ENCODE data around the gene KDM5C.

DNA sequence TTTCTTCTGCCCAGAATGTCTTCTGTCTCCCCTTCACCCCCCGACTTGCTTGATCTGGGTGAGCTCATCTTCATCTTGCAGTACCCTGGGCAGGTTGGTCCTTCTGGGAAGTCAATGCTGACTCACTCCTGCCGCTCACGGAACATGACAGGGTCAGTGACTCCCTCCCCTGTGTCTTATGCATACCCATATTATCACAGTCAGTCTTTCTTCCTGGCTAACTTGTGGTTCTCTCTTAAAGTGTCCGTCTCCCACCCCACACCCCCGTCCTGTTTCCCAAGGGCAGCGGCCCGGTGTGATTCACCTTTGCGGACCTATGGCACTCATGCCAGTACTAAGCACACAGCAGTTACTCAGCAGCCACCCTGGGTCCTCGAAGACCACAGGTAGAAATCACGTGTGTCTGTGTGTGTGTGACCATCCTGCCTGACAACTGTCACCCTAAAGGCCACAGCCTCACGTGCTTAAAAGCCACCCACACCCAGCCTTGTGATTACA lies 38.6 kb upstream of the KDM5C start:
- TF ChIP-seq, protein P1, sequence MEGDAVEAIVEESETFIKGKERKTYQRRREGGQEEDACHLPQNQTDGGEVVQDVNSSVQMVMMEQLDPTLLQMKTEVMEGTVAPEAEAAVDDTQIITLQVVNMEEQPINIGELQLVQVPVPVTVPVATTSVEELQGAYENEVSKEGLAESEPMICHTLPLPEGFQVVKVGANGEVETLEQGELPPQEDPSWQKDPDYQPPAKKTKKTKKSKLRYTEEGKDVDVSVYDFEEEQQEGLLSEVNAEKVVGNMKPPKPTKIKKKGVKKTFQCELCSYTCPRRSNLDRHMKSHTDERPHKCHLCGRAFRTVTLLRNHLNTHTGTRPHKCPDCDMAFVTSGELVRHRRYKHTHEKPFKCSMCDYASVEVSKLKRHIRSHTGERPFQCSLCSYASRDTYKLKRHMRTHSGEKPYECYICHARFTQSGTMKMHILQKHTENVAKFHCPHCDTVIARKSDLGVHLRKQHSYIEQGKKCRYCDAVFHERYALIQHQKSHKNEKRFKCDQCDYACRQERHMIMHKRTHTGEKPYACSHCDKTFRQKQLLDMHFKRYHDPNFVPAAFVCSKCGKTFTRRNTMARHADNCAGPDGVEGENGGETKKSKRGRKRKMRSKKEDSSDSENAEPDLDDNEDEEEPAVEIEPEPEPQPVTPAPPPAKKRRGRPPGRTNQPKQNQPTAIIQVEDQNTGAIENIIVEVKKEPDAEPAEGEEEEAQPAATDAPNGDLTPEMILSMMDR (conservative IDR thresholded peaks at IDR 0.05; ENCODE audit: low read depth, low read length): no peak
- no peak for TF ChIP-seq EZH2 (IDR thresholded peaks at IDR 0.05; ENCODE audit: borderline replicate concordance, low read depth, low read length, poor library complexity, severe bottlenecking)
